ENCODE measurements around the gene MED20. TPM values are rescaled to one million over a fixed set of nuclear protein-coding genes. Genes with fewer than 3 reads are reported as not detected.

Gene MED20
- total and polyA plus RNA-seq, 2 of the 4 experiments (the other 2 are of a cell fraction): 24.8 to 38.2 TPM

GRCh38 chr6:41935685-41936072 lies 14.7 kb upstream of the MED20 start (continued):
- TF ChIP-seq NFE2L2 (IDR thresholded peaks at IDR 0.05; ENCODE audit: low read depth, low read length) (no peak), POLR2A (IDR thresholded peaks at IDR 0.05; ENCODE audit: low read depth, low read length) (no peak), CHD1 (IDR thresholded peaks at IDR 0.05; ENCODE audit: low read depth, low read length) (no peak), FOS (IDR thresholded peaks at IDR 0.05; ENCODE audit: low read depth, low read length) (no peak), BHLHE40 (IDR thresholded peaks at IDR 0.05; ENCODE audit: low read depth, low read length) (no peak)

DNA sequence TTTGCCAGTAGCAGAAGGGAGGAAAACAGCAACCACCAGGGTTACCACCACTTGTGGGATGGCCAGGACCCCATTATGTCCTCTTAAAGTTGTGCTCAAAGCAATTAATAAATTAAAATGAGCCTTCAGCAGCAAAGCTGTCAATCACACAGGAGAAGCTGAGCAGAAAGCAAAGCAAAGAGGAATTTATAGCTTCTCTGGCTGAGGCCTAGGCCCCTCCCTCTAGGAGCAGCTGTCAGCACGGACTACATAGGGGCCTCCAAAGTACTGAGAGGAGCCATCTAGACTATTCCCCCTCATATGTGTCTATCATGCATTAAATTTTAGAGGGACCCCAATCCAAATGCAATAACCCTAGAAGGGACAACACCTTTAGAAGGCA lies 14.2 kb upstream of the MED20 start:
- peaks cover 19 to 66% of the 10 kb centered on the region in 2 experiments for H3K79me1 ChIP-seq (ENCODE audit: low read depth in 1 of 2, low read length in 2 of 2)
- peaks cover 47% of the 10 kb centered on the region for H4K20me1 ChIP-seq (ENCODE audit: insufficient read depth, low read length)
- H3K56ac ChIP-seq (ENCODE audit: extremely low read depth, insufficient read depth, low read length): no peak overlapping the region
- no peak overlapping the region for H3K9ac ChIP-seq (ENCODE audit: low read depth, low read length)
- no peak overlapping the region for H2BK120ac ChIP-seq (ENCODE audit: low read depth, low read length)
- H4K8ac ChIP-seq (ENCODE audit: low read depth in 2 of 2, low read length in 2 of 2): no peak overlapping the region
- H3K14ac ChIP-seq (replicated peaks; ENCODE audit: low read depth, low read length): no peak overlapping the region
- H3K4ac ChIP-seq (ENCODE audit: low read depth, low read length): no peak overlapping the region
- DNase-seq (no peak), ATAC-seq (ENCODE audit: low read depth) (no peak)
- no peak overlapping the region for H3K4me3 ChIP-seq (ENCODE audit: insufficient read depth, low read depth, low read length)
- H2BK15ac ChIP-seq (ENCODE audit: low read depth, low read length): no peak overlapping the region
- no peak overlapping the region for H3K18ac ChIP-seq (ENCODE audit: low read depth, low read length)
- H3K4me2 ChIP-seq (ENCODE audit: low read depth, low read length): no peak overlapping the region
- H3K27me3 ChIP-seq (ENCODE audit: control insufficient read depth, insufficient read depth, low read length): no peaks in the 10 kb centered on the region
- no peak overlapping the region for H2BK20ac ChIP-seq (ENCODE audit: low read depth, low read length)
- no peak overlapping the region for H2AK5ac ChIP-seq (ENCODE audit: low read depth, low read length)
- intact Hi-C loops (cut with micrococcal nuclease) (loop anchor here (5.0 kb wide), 2 partner anchors 133 to 153 kb away; partner anchors contain the start of gene PRICKLE4), dilution Hi-C loops (cut with HindIII; ENCODE audit: low sequenced_read_pairs, unreplicated experiment) (no loop called here), in situ Hi-C loops (cut with MboI; ENCODE audit: low sequenced_read_pairs) (loop anchor here (5.0 to 10.0 kb wide), 2 partner anchors 107 to 150 kb away; partner anchors contain the start of genes PRICKLE4 and TOMM6)
- H2AFZ ChIP-seq (replicated peaks; ENCODE audit: low read length, poor library complexity): no peak overlapping the region
- no peak overlapping the region for H4K5ac ChIP-seq (ENCODE audit: low read depth, low read length)
- no peak overlapping the region for H2AK9ac ChIP-seq (replicated peaks; ENCODE audit: low read depth, low read length, poor library complexity)
- no peaks in the 10 kb centered on the region for H3K9me3 ChIP-seq (ENCODE audit: control insufficient read depth, insufficient read depth, low read length)
- peaks cover 24% of the 10 kb centered on the region for H3K4me1 ChIP-seq (ENCODE audit: control insufficient read depth, insufficient read depth, low read length)
- no peak overlapping the region for H4K91ac ChIP-seq (ENCODE audit: insufficient read depth, low read depth, low read length)
- CTCF ChIA-PET: interaction anchor here (0.9 to 1.4 kb wide), 2 partner anchors 53 to 110 kb away, joined by 3 to 4 read pairs; no protein-coding TSS in a partner anchor
- H2BK5ac ChIP-seq (ENCODE audit: low read depth, low read length, poor library complexity, severe bottlenecking): no peak overlapping the region
- POLR2A ChIA-PET (ENCODE audit: unreplicated experiment): no interaction called here
- H3K27ac ChIP-seq (ENCODE audit: insufficient read depth, low read length): no peak overlapping the region
- peaks cover 50% of the 10 kb centered on the region for H3K36me3 ChIP-seq (ENCODE audit: control insufficient read depth, insufficient read depth, low read length)
- H3K9me1 ChIP-seq (ENCODE audit: insufficient read depth, low read length): peaks cover 10% of the 10 kb centered on the region; the same call in 1 of the 2 replicates
- H3K23ac ChIP-seq (ENCODE audit: low read depth, low read length): no peak overlapping the region
- WGBS, 2 experiments (ENCODE audit: extremely low coverage in 2 of 2, insufficient read length in 1 of 2): no CpG with 5 or more reads among the region's 1 CpG
- no TSS peak for BruUV-seq (replicated peaks)
- no peak for TF ChIP-seq MAFK (IDR thresholded peaks at IDR 0.05; ENCODE audit: low read depth, low read length)
- TF ChIP-seq, protein P1, sequence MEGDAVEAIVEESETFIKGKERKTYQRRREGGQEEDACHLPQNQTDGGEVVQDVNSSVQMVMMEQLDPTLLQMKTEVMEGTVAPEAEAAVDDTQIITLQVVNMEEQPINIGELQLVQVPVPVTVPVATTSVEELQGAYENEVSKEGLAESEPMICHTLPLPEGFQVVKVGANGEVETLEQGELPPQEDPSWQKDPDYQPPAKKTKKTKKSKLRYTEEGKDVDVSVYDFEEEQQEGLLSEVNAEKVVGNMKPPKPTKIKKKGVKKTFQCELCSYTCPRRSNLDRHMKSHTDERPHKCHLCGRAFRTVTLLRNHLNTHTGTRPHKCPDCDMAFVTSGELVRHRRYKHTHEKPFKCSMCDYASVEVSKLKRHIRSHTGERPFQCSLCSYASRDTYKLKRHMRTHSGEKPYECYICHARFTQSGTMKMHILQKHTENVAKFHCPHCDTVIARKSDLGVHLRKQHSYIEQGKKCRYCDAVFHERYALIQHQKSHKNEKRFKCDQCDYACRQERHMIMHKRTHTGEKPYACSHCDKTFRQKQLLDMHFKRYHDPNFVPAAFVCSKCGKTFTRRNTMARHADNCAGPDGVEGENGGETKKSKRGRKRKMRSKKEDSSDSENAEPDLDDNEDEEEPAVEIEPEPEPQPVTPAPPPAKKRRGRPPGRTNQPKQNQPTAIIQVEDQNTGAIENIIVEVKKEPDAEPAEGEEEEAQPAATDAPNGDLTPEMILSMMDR (conservative IDR thresholded peaks at IDR 0.05; ENCODE audit: low read depth, low read length): no peak
- TF ChIP-seq CHD1 (IDR thresholded peaks at IDR 0.05; ENCODE audit: low read depth, low read length): no peak
- no peak for TF ChIP-seq POLR2A (IDR thresholded peaks at IDR 0.05; ENCODE audit: low read depth, low read length)
- TF ChIP-seq NFE2L2 (IDR thresholded peaks at IDR 0.05; ENCODE audit: low read depth, low read length): no peak
- no peak for TF ChIP-seq RFX5 (IDR thresholded peaks at IDR 0.05; ENCODE audit: low read depth, low read length)
- no peak for TF ChIP-seq BHLHE40 (IDR thresholded peaks at IDR 0.05; ENCODE audit: low read depth, low read length)
- TF ChIP-seq, protein P2, sequence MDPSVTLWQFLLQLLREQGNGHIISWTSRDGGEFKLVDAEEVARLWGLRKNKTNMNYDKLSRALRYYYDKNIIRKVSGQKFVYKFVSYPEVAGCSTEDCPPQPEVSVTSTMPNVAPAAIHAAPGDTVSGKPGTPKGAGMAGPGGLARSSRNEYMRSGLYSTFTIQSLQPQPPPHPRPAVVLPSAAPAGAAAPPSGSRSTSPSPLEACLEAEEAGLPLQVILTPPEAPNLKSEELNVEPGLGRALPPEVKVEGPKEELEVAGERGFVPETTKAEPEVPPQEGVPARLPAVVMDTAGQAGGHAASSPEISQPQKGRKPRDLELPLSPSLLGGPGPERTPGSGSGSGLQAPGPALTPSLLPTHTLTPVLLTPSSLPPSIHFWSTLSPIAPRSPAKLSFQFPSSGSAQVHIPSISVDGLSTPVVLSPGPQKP (IDR thresholded peaks at IDR 0.05; ENCODE audit: borderline replicate concordance, low read depth, low read length): no peak
- TF ChIP-seq MXI1 (IDR thresholded peaks at IDR 0.05; ENCODE audit: borderline replicate concordance, low read depth, low read length): no peak
- TF ChIP-seq RCOR1 (IDR thresholded peaks at IDR 0.05; ENCODE audit: insufficient replicate concordance, low read length): no peak
- TF ChIP-seq RAD21 (IDR thresholded peaks at IDR 0.05; ENCODE audit: low read length): no peak
- TF ChIP-seq SMC3 (IDR thresholded peaks at IDR 0.05; ENCODE audit: low read depth, low read length): no peak
- TF ChIP-seq MAZ (IDR thresholded peaks at IDR 0.05; ENCODE audit: borderline replicate concordance, low read depth, low read length): no peak
- TF ChIP-seq CEBPB (IDR thresholded peaks at IDR 0.05; ENCODE audit: low read depth, low read length): no peak
- no peak for TF ChIP-seq FOS (IDR thresholded peaks at IDR 0.05; ENCODE audit: low read depth, low read length)
